D341Med (cell line): Measurements from ENCODE around the gene PROK2.

ENCODE experiments used
- DNase-seq: peaks from one replicate; pipeline ENCODE4 v3.0.0; 2012; ENCODE audit warnings: low spot score

The PROK2 gene

DNA sequence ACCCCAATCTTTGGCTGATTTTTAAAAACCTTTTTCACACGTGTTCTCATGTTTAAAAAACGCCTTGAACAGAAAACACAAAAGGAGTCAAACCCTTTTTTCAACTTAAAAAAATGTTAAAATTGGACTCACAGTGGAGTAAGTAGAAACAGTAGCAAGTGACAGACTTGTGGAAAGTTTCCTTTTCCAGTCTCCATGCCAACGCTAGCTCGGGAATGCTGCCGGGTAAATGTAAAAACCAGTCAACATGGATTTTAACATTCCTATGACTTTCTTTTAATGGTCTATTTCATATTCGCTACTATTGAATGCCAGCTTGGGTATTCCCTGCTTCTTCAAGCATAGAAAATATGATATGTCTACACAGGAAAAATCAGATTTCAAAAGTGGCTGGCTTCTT is 1.6 kb upstream of the PROK2 start:
- DNase-seq: no peak

DNA sequence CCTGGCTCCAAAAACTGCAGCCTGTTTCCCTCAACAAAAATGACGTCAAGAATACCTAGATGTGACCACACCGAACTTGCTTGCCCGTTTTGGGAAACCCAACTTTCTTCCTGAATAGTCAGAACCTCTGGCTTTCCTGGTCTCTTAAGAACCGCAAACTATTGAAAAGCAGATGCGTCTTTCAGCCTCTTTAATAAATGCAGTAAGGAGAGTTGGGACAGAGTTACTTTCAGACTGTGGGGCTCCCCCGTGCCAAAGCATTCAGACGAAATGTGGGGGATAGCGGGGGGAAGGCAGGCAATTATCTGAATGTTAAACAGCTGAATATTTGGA is 1.2 kb upstream of the PROK2 start:
- DNase-seq: no peak

DNA sequence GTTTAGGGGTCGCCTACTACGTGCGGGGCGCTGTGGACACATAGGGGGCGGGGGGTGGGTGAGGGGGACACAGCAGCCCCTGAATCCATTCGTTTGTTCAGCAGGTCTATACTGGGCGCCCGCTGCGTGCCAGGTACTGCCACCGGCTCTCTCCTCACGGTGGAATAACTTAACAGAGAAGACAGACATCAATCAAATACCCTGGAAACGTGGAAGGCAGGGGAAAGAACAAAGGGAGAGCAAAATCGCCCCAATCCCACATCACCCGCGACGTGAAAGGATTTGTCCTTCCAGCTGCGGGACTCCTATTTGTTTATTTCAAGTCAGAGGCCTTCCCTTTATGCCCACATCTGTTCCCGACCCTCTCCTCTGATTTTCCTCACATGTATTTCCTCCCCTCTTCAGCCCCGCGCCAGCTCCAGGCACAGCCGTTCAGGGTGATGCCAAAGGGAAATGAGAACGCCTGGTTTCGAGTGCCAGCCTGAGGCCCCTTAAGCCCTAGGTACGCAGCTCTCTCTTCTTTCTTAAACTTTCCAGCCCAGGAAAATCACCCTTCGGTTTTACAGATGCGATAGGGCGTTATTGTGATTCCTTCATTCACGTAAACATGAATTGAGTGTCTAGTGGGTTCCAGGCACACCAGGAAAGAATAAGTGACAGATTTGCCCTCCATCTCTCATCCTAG is 726 bp upstream of the PROK2 start:
- DNase-seq: no peak

DNA sequence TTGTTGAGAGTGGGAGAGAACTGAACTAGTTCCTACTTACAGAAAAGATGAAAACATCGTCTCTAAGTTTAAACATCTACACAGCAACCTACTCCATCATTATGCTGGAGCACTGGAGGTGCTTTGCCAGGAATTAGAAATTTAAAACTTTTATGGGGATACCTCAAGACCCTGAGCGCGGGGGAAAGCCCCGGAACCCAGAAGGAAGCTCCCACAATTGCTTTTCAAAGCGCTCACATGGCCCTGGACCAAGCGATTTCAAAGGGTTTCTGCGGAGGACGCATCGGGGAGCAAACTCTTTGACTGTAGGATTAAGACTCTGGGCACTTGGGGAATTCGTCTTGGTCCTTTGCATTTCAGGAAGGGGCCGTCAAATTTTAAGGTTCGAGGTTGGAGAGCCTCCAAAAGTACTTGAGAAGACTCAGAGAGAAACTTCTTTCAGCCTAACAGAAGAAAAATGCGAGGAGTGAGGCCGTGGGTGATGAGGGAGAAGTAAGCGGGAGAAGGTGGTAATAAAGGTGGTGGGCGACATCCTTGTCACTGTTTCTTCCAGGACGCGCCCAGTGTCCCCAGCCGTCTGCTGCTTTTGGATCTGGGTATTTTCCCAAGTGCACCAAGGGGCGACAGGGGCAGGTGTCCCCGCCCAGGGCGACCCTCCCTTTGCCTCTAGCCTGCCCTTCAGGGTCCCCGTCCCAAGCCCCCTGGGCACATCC is 591 bp downstream of the PROK2 start:
- no peak for DNase-seq

DNA sequence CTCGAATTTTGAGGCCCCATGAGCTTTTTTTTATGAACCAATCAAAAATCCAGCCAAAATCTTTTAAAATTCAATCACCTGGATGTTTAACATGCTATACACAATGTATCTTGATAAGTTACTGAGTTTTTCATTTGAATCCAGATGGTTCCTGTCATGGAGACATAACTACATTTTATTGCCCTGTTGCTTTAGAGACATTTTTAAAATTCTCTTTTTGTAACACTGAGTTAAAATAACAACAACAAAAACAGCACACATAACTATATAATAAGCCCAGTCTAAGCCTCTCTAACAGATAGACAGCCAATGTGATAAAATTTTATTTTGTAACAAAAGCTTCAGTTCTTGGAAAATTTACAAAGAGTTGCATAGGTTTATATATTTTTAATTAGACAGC is 1.8 kb downstream of the PROK2 start:
- DNase-seq: no peak

DNA sequence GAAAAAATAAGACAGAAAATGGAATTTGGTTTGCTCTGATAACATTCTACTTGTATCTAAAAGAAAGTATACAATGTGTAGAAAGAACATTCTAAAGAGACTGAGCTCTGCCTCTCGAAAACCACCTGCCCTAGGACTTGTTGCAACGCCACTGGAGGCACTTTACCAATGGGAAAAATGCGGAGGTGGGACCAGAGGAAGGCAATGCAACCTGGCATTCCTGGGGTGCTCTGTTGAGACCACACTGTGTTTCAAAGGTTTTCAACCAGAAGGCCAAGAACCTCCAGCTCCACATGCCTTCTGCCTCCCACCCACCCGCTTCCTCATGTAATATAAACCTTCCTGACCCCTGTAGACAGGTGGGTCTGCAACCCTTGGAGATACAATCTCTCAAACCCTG is 4.5 kb downstream of the PROK2 start:
- no peak for DNase-seq

DNA sequence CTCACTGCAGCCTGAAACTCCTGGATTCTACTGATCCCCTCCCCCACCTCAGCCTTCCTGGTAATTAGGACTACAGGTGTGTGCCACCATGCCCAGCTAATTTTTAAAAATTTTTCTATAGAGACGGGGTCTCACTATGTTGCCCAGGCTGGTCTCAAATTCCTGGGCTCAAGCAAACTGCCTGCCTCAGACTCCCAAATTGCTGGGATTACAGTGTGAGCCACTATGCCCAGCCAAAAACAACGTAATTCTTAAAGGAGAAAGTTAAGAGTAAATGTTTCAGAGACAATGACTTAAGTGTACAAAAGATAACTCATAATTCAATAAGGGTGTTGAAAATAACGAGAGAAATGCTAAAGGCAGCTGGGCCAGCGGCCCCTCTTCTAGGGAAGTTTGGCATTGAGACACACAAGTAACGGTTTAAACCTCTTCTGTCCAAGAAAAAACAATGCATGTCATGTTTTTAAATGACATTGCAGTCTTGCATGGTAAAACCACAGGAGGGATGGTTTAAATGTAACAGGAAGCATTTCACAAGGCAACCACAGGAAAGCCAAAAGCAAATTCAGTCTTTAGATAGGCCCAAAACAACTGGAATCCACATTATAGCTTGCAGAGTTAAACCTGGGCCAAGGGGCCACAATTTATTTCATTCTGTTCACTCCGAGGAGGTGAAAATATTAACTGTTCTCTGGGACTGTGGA is 5.1 kb downstream of the PROK2 start:
- no peak for DNase-seq

DNA sequence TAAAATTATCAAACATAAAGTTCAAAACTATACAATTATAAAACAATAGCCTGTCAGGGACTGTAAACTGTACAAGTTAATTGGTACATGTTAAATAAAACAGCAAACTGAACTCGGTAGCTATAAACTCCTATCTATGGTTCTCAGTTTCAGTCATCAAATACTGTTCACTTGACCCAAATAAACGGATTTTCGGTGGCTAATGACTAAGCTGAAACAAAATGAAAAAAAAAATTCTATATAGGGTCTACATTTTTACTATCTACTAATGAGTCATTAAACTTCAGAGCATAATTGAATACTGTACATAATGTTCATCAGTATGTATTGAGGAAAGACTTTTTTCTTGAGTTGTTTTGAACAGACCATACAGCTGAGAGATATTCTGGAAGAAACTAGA is 6.6 kb downstream of the PROK2 start:
- no peak for DNase-seq

DNA sequence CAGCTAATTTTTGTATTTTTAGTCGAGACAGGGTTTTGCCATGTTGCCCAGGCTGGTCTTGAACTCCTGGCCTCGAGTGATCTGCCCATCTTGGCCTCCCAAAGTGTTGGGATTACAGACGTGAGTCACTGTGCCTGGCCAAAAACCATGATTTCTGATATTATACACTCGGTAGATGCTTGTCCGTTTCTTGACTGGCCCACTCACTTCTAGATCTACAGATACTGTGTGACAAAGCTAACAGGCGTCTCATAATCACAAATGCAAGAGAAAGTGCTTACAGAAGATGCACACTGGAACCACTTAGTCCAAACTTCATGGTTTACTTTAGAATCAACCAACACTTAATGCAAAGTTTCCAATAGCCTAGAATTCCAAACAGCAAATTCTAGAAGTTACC is 8.4 kb downstream of the PROK2 start:
- no peak for DNase-seq

DNA sequence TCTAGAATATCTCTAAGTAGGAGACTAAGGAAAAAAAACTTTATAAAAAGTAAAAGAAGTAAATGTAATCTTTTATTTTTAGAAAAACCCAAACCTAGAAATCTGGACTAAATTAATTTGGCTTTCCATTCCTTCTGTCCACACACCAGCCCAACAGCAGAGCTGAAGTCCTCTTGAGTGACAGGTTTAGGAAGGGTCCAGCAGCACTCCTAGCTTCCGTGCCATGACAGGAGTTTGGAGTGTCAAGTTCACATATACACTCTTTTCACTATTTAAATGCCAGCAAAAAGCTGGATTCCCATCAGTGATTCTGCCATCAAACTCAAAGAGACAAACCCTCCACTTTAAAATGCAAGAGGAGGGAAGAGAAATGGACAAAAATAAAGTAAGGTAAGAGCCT is 13.1 kb downstream of the PROK2 start:
- no peak for DNase-seq

DNA sequence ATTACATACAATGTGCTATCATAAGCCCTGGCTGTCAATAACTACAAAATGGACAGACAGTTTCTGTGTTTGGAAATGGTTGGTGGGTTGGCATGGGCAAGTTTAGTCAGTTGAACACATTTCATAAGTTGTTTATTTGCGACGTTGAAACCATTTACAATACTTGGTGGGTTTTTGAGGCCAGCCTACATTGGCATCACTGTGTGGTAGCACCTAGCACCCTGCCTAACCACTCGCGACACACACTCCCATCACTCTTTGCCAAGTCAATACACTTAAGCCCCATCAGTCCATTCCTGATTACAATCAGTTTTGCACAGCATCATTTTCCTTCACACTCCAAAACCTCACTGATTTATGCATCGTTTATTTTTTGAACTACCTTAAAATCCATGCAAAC is 13.8 kb downstream of the PROK2 start:
- no peak for DNase-seq

DNA sequence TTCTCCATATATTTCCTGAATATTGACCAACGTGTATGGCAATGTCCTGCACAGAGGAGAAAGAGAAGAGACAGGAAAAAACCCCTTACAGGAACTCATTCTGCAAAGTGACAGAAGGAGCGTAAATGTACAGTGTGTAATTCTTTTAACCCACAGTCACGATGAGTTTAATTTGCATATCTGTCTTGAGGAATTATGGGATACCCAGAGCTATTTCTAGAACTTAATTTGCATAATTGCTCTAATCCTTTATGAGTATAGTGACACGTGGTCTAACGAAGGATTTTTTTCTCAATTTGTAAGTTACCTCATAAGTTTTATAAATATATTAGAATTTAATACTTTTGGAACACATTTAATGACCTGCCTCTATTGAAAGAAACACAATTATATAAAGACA is 21.5 kb downstream of the PROK2 start:
- DNase-seq: no peak

DNA sequence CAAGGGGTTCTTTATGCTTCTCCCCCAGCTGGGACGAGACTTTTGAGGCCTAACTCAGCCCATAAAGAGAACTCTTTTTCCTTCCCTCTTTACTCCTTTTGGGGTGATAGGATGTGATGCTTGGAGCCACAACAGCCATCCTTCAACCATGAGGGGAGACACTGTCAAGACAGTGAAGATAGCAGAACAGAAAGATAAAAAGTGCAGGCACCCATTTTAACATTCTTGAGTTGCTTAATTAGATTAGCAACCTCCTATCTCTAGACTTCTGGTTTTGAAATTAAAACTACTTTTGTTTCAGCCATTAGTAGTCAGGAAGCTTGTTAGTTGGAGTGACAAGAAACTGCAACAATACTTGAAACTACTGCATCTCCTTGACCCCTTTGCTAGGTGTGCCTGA is 24.8 kb downstream of the PROK2 start:
- DNase-seq: no peak

DNA sequence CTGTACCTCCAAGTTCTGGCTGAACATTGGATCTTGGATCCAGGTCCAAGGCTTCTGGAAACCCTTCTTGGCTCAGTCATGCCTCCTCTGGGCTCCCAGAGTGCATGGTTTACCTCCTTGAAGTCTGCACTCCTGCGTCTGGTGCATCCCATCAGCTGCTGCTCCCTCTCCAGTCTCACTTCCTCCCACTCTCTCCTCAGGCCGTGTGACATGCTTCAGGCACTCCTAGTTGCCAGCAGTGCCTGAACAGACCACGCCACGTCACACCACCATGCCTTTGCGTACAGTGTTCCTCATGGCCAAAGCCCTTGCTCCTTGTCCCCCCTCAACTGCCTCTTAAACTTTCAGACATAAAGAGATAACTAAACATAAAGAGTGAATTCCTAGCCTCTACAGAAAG is 25.5 kb downstream of the PROK2 start:
- DNase-seq: no peak

DNA sequence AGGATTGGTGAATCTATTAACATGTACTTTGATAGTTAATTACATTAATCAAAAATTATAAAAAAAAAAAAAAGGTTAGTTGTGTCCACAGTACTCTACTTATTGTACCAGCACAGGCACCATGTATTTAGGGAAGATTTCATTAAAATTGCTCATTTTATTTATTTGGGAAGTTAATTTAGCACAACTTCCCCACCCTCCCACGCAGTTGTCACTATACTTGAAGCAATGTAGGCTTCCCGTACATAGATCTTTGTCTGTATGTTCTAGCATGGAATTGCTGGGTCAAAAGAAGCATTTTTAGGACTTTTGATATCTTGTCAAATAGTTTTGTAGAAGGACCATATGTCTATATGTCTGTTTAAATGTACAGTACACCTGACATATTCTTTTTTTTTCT is 26.9 kb downstream of the PROK2 start:
- DNase-seq: no peak

DNA sequence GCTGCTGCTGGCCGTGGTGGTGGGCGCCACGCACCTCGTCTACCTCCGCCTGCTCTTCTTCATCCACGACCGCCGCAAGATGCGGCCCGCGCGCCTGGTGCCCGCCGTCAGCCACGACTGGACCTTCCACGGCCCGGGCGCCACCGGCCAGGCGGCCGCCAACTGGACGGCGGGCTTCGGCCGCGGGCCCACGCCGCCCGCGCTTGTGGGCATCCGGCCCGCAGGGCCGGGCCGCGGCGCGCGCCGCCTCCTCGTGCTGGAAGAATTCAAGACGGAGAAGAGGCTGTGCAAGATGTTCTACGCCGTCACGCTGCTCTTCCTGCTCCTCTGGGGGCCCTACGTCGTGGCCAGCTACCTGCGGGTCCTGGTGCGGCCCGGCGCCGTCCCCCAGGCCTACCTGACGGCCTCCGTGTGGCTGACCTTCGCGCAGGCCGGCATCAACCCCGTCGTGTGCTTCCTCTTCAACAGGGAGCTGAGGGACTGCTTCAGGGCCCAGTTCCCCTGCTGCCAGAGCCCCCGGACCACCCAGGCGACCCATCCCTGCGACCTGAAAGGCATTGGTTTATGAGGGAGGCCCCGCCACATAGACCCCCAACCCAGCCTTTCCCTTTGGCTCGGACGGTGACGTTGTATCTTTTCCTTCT is 30.2 kb downstream of the PROK2 start:
- DNase-seq: no peak

DNA sequence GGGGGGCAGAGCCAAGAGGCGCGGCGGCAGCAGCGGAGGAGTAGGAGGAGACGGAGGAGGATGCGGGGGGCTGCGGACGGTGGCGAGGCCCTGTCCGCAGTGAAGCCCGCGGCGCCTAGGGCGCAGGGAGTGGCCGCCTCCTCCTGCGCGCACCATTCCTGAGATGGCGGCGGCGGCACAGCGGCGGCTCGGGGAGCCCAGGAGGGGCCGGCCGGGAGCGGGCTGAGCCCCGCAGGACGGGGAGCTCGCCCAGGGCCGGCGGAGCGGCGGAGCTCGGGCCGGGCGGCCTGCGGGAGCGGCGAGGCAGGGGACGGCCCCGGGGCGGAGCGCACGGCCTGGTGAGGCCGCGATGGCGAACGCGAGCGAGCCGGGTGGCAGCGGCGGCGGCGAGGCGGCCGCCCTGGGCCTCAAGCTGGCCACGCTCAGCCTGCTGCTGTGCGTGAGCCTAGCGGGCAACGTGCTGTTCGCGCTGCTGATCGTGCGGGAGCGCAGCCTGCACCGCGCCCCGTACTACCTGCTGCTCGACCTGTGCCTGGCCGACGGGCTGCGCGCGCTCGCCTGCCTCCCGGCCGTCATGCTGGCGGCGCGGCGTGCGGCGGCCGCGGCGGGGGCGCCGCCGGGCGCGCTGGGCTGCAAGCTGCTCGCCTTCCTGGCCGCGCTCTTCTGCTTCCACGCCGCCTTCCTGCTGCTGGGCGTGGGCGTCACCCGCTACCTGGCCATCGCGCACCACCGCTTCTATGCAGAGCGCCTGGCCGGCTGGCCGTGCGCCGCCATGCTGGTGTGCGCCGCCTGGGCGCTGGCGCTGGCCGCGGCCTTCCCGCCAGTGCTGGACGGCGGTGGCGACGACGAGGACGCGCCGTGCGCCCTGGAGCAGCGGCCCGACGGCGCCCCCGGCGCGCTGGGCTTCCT is 31.0 kb downstream of the PROK2 start, which contains the start of gene GPR27:
Gene GPR27, plus strand, starts transcription at position 155 of the 909 bp plus-strand sequence. Its CDS starts 195 bp downstream, at position 350.
- DNase-seq: peak; percentile 85

DNA sequence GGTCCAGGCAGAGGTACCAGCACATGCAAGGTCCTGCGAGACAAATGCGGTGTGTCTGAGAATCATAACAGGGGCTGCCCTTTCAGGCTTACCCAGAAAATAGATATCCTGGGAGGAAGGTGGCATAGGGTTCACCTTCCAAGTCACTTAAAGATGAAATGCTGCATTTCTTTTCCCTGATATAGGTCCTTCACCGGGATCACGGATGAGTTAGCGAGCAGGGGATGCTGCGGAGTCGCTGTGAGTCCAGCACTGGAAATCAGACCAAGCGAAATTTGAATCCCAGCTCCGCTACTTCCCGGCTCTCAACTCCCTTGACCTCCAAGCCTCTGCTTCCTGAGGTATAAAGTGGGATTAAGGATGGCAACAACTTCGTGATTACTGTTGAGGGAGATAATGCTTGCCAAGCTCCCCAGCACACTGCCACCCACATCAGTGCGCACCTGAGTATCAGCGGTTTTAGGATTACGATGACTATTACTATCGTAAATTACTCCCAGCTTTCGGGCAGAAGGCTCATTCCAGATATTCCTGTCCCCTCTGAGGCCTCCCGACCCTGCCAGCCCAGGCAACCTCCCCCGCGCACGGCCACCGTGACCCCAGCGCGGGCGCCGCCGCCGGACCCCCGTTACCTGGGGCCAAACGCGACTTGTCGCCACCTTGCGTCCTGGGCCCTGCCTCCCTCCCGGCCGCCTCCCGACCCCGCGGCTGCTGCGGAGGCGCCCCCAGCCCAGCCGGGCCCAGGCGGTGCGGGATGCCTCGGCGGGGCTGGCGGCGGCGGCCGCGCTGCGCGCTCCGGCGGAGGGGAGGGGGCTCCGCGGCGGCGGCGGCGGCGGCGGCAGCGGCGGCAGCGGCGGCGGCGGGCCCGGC is 31.9 kb downstream of the PROK2 start:
- DNase-seq: peak; percentile 77

DNA sequence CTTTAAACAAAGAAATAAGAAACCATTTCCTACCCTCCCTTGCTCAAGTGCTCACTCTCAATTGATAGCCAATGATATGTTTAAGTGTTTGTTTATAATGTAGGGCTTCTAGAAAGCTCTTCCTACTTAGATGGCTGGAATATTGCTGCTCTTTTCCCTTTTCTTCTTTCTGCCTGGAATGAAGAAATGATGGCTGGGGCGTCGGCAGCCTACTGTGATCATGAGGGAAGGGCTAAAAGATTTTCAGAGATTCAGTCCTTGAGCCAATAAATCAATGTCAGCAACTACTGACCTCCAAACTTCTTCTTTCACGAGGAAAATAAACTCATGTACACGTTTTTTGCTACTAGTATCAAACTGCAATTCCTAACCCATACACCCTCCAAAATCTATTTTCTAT is 33.3 kb downstream of the PROK2 start:
- no peak for DNase-seq

DNA sequence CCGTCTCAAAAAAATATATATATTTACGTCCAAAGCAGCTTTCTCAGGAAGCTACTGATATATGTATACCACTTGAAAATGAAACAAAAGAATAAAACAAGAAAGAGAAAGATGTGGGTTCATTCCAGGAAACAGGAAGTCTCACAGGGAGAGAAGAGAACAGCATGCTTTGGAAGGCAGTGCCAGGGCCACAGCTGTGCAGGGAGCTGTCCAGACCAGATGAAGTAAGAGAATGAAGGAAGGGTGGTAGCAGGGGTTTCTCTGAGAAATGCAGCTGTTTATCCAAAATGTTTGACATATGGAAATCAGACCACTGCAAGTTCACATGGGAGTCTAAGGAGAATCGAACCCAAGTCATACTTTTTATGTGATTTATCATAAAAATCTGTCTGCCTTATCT is 40.2 kb downstream of the PROK2 start:
- DNase-seq: no peak

DNA sequence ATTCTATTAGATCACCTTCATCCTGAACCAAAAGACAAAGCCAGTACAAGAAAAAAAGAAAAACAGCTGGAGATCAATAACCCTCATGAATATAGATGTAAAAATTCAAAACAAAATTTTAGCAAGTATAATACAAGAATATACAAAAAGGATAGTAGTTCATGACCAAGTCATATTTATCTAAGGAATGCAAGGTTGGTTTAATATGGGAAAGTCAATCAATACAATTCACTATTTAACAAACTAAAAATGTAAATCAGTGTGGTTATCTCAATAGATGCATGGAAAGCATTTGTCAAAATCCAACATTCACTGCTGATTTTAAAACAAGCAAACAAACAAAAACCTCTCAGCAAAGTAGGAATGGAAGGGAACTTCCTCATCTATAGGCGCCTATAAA is 42.3 kb downstream of the PROK2 start:
- DNase-seq: no peak
